ENCODE results near the gene NIN. TPM values are rescaled to one million over a fixed set of nuclear protein-coding genes. Genes with fewer than 3 reads are reported as not detected.

NIN gene
- total and polyA plus RNA-seq, 2 of the 4 experiments (the other 2 are of a cell fraction) = 15.2 to 98.4 TPM

GRCh38 chr14:50853891-50854290 is 22.9 kb upstream of the NIN start:
- Histone ChIP-seq H4K8ac (ENCODE audit: low read depth in 2 of 2, low read length in 2 of 2) (no peak overlapping the region), H3K27me3 (ENCODE audit: control insufficient read depth, insufficient read depth, low read length) (no peaks in the 10 kb centered on the region), H3K4me2 (ENCODE audit: low read depth, low read length) (no peak overlapping the region), H3K9me1 (ENCODE audit: insufficient read depth, low read length) (0 out of 2 replicates have a peak, but pooled peaks cover 5% of the 10 kb centered on the region), H3K23ac (ENCODE audit: low read depth, low read length) (no peak overlapping the region), H2AK9ac (replicated peaks; ENCODE audit: low read depth, low read length, poor library complexity) (no peak overlapping the region), H3K4me3 (ENCODE audit: insufficient read depth, low read depth, low read length) (no peak overlapping the region), H3K9me3 (ENCODE audit: control insufficient read depth, insufficient read depth, low read length) (no peaks in the 10 kb centered on the region), H2BK120ac (ENCODE audit: low read depth, low read length) (no peak overlapping the region), H3K36me3 (ENCODE audit: control insufficient read depth, insufficient read depth, low read length) (no peaks in the 10 kb centered on the region), H3K27ac (ENCODE audit: insufficient read depth, low read length) (no peak overlapping the region), H2BK20ac (ENCODE audit: low read depth, low read length) (no peak overlapping the region), H2BK5ac (ENCODE audit: low read depth, low read length, poor library complexity, severe bottlenecking) (no peak overlapping the region), H4K20me1 (ENCODE audit: insufficient read depth, low read length) (no peaks in the 10 kb centered on the region), H2AFZ (replicated peaks; ENCODE audit: low read length, poor library complexity) (no peak overlapping the region), H4K91ac (ENCODE audit: insufficient read depth, low read depth, low read length) (no peak overlapping the region), H3K4ac (ENCODE audit: low read depth, low read length) (no peak overlapping the region), H3K79me1 (ENCODE audit: low read depth in 1 of 2, low read length in 2 of 2) (no peaks in the 10 kb centered on the region), H2AK5ac (ENCODE audit: low read depth, low read length) (no peak overlapping the region), H3K4me1 (ENCODE audit: control insufficient read depth, insufficient read depth, low read length) (peaks cover 2% of the 10 kb centered on the region; the same call in 1 of the 2 replicates), H2BK15ac (ENCODE audit: low read depth, low read length) (no peak overlapping the region), H3K9ac (ENCODE audit: low read depth, low read length) (no peak overlapping the region), H3K14ac (replicated peaks; ENCODE audit: low read depth, low read length) (no peak overlapping the region), H3K56ac (ENCODE audit: extremely low read depth, insufficient read depth, low read length) (no peak overlapping the region), H3K18ac (ENCODE audit: low read depth, low read length) (no peak overlapping the region), H4K5ac (ENCODE audit: low read depth, low read length) (no peak overlapping the region)
- POLR2A ChIA-PET (ENCODE audit: unreplicated experiment) = no interaction called here
- intact Hi-C loops (cut with micrococcal nuclease) = no loop called here
- CTCF ChIA-PET = no interaction called here
- BruUV-seq (replicated peaks) = no TSS peak
- in situ Hi-C loops (cut with MboI; ENCODE audit: low sequenced_read_pairs) = no loop called here
- no peak for DNase-seq
- dilution Hi-C loops (cut with HindIII; ENCODE audit: low sequenced_read_pairs, unreplicated experiment) = no loop called here
- TF ChIP-seq ELK1 (IDR thresholded peaks at IDR 0.05; ENCODE audit: borderline replicate concordance, low read depth, low read length) = no peak
- TF ChIP-seq SMC3 (IDR thresholded peaks at IDR 0.05; ENCODE audit: low read depth, low read length) = no peak
- no peak for TF ChIP-seq RCOR1 (IDR thresholded peaks at IDR 0.05; ENCODE audit: insufficient replicate concordance, low read length)
- TF ChIP-seq POLR2A (IDR thresholded peaks at IDR 0.05; ENCODE audit: low read depth, low read length) = no peak
- TF ChIP-seq RFX5 (IDR thresholded peaks at IDR 0.05; ENCODE audit: low read depth, low read length) = no peak
- no peak for TF ChIP-seq CEBPB (IDR thresholded peaks at IDR 0.05; ENCODE audit: low read depth, low read length)
- TF ChIP-seq RAD21 (IDR thresholded peaks at IDR 0.05; ENCODE audit: low read length) = no peak
- TF ChIP-seq CHD1 (IDR thresholded peaks at IDR 0.05; ENCODE audit: low read depth, low read length) = no peak
- no peak for TF ChIP-seq MAZ (IDR thresholded peaks at IDR 0.05; ENCODE audit: borderline replicate concordance, low read depth, low read length)
- TF ChIP-seq USF2 (IDR thresholded peaks at IDR 0.05; ENCODE audit: low read depth, low read length) = no peak
- TF ChIP-seq NFE2L2 (IDR thresholded peaks at IDR 0.05; ENCODE audit: low read depth, low read length) = no peak
- ATAC-seq (ENCODE audit: low read depth) = no peak
